Jurkat, Clone E6-1 (cell line): ENCODE data around the gene NKAIN2.

ENCODE experiments used
- DNase-seq: peaks from one replicate; pipeline ENCODE4 v3.0.0-alpha.2; 2011; ENCODE audit warnings: low read depth, low spot score
- H3K4me3 ChIP-seq: 2 replicates; pipeline ENCODE4 v1.5.1; 2011; ENCODE audit warnings: mild to moderate bottlenecking, low read length, control low read depth, moderate library complexity

NKAIN2 gene

GRCh38 chr6:124056407-124057334, 253.0 kb downstream of the NKAIN2 start:
- no peak for DNase-seq
- no peak overlapping the region for H3K4me3 ChIP-seq

- no peak for DNase-seq
- no peak overlapping the region for H3K4me3 ChIP-seq
Measured at GRCh38 chr6:124057461-124057860, 253.8 kb downstream of the NKAIN2 start.

GRCh38 chr6:124064317-124065113, 260.9 kb downstream of the NKAIN2 start:
- H3K4me3 ChIP-seq: no peak overlapping the region
- DNase-seq: no peak

GRCh38 chr6:124066269-124066668, 262.6 kb downstream of the NKAIN2 start:
- no peak for DNase-seq
- no peak overlapping the region for H3K4me3 ChIP-seq

GRCh38 chr6:124066946-124067552, 263.4 kb downstream of the NKAIN2 start:
- no peak for DNase-seq
- H3K4me3 ChIP-seq: no peak overlapping the region

- DNase-seq: no peak
- no peak overlapping the region for H3K4me3 ChIP-seq
Measured at GRCh38 chr6:124069230-124069950, 265.7 kb downstream of the NKAIN2 start.

GRCh38 chr6:124073021-124073420, 269.4 kb downstream of the NKAIN2 start:
- DNase-seq: no peak
- H3K4me3 ChIP-seq: no peak overlapping the region

- no peak overlapping the region for H3K4me3 ChIP-seq
- DNase-seq: no peak
Measured at GRCh38 chr6:124073820-124074587, 270.3 kb downstream of the NKAIN2 start.

GRCh38 chr6:124074606-124075005, 270.9 kb downstream of the NKAIN2 start:
- no peak for DNase-seq

GRCh38 chr6:124076336-124077048, 272.8 kb downstream of the NKAIN2 start:
- no peak for DNase-seq
- no peak overlapping the region for H3K4me3 ChIP-seq

More at GRCh38 chr6:124074606-124075005, 270.9 kb downstream of the NKAIN2 start:
- H3K4me3 ChIP-seq: no peak overlapping the region

- no peak overlapping the region for H3K4me3 ChIP-seq
- no peak for DNase-seq
Measured at GRCh38 chr6:124078169-124078568, 274.5 kb downstream of the NKAIN2 start.

- no peak for DNase-seq
Measured at GRCh38 chr6:124080483-124080882, 276.8 kb downstream of the NKAIN2 start.

GRCh38 chr6:124090491-124090890, 286.8 kb downstream of the NKAIN2 start:
- no peak overlapping the region for H3K4me3 ChIP-seq
- DNase-seq: no peak

More at GRCh38 chr6:124080483-124080882, 276.8 kb downstream of the NKAIN2 start:
- no peak overlapping the region for H3K4me3 ChIP-seq

GRCh38 chr6:124099520-124099919, 295.9 kb downstream of the NKAIN2 start:
- DNase-seq: no peak
- no peak overlapping the region for H3K4me3 ChIP-seq

GRCh38 chr6:124110514-124110913, 306.8 kb downstream of the NKAIN2 start:
- DNase-seq: no peak

GRCh38 chr6:124119596-124119995, 315.9 kb downstream of the NKAIN2 start:
- no peak for DNase-seq
- no peak overlapping the region for H3K4me3 ChIP-seq

More at GRCh38 chr6:124110514-124110913, 306.8 kb downstream of the NKAIN2 start:
- H3K4me3 ChIP-seq: no peak overlapping the region

GRCh38 chr6:124123617-124124209, 320.0 kb downstream of the NKAIN2 start:
- no peak overlapping the region for H3K4me3 ChIP-seq
- no peak for DNase-seq
